ENCODE measurements around the gene SLC39A9.

Gene SLC39A9

DNA sequence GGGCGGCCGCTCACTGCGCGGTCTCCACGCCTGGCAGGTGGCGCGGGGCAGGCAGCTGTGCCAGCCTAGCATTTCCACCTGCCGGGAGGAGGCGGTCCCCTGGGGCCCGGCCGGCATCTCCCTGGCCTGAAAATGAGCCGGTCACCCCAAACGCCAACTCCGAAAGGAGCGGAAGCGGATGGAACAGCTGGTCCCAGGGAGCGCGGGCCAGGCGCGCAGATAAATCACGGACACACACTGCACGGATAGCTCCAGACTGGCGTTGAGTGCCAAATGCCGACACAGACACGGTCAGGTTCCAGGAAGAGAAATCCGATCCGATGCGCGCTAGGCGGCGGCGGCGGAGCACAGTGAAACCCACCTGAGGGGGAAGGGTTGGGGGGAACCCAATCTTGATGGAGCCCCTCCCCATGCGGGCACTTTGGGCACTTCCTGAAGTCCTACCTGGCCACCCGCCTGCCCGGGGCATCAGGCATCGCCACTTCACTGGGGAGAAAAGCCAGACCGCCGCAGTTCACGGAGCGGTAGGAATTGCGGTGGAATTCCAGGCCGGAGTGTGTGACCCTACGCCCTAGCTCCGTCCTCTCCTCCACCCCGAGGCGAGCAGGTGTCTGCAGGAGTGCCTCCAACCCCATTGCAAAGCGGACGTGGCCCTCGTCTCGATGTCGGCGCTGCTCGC, 85.4 kb downstream of the SLC39A9 start:
- Histone ChIP-seq H3K9ac (ENCODE audit: insufficient read length, low read depth) (peak overlapping the region; percentile 56), H3K36me3 (ENCODE audit: insufficient read depth, insufficient read length, low read length) (no peaks in the 10 kb centered on the region), H3K4me3 (ENCODE audit: insufficient read length, low read depth) (peak overlapping the region; percentile 47), H3K27me3 (ENCODE audit: insufficient read depth, insufficient read length) (peaks cover 68% of the 10 kb centered on the region), H3K4me1 (ENCODE audit: insufficient read depth, insufficient read length) (peaks cover 9% of the 10 kb centered on the region), H3K9me3 (ENCODE audit: insufficient read depth, low read length) (no peaks in the 10 kb centered on the region)
- no peak for DNase-seq (ENCODE audit: low read depth, low spot score)
- no peak for TF ChIP-seq YY1 (IDR thresholded peaks at IDR 0.05; ENCODE audit: insufficient read depth, insufficient read length)
- TF ChIP-seq SUZ12 (IDR thresholded peaks at IDR 0.05; ENCODE audit: extremely low read depth, insufficient read depth, insufficient read length) = peak; percentile 68
- TF ChIP-seq ZNF274 (IDR thresholded peaks at IDR 0.05; ENCODE audit: low read depth, low read length) = no peak

GRCh38 chr14:69484444-69485314, 86.2 kb downstream of the SLC39A9 start, which contains the start of gene PLEKHD1:
Gene PLEKHD1, plus strand, starts transcription at chr14:69484728. Its CDS starts 238 bp downstream, at chr14:69484966.
- Histone ChIP-seq H3K9ac (ENCODE audit: insufficient read length, low read depth) (peak within 1 kb of the TSS; percentile 61), H3K36me3 (ENCODE audit: insufficient read depth, insufficient read length, low read length) (no peaks in the 10 kb centered on the region), H3K27me3 (ENCODE audit: insufficient read depth, insufficient read length) (peaks cover 70% of the 10 kb centered on the region), H3K9me3 (ENCODE audit: insufficient read depth, low read length) (no peaks in the 10 kb centered on the region), H3K4me1 (ENCODE audit: insufficient read depth, insufficient read length) (peaks cover 9% of the 10 kb centered on the region), H3K4me3 (ENCODE audit: insufficient read length, low read depth) (peak within 1 kb of the TSS; percentile 55)
- TF ChIP-seq ZNF274 (IDR thresholded peaks at IDR 0.05; ENCODE audit: low read depth, low read length) = no peak
- peak; percentile 61 for TF ChIP-seq SUZ12 (IDR thresholded peaks at IDR 0.05; ENCODE audit: extremely low read depth, insufficient read depth, insufficient read length)
- TF ChIP-seq YY1 (IDR thresholded peaks at IDR 0.05; ENCODE audit: insufficient read depth, insufficient read length) = no peak
- peak; percentile 25 for DNase-seq (ENCODE audit: low read depth, low spot score)

DNA sequence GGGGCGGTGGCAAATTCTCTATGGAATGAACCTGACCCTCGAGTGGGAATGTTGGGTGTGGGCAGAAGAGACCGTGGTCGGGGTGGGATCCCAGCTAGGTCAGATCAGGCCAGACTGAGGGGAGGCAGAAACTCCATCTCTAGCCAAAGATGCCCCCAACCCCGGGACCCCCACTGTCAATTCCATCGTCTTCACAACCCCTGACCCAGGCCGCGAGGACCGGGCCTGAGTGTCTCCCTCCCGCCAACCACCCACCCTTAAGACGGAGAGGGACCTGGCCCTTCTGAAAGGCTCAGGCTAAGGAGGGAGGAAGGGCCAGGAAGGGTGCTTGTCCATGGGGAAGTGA, 86.8 kb downstream of the SLC39A9 start:
- Histone ChIP-seq H3K27me3 (ENCODE audit: insufficient read depth, insufficient read length) (peaks cover 70% of the 10 kb centered on the region), H3K9ac (ENCODE audit: insufficient read length, low read depth) (no peak overlapping the region), H3K9me3 (ENCODE audit: insufficient read depth, low read length) (no peaks in the 10 kb centered on the region), H3K4me1 (ENCODE audit: insufficient read depth, insufficient read length) (peaks cover 9% of the 10 kb centered on the region), H3K4me3 (ENCODE audit: insufficient read length, low read depth) (peak overlapping the region; percentile 55), H3K36me3 (ENCODE audit: insufficient read depth, insufficient read length, low read length) (no peaks in the 10 kb centered on the region)
- no peak for TF ChIP-seq SUZ12 (IDR thresholded peaks at IDR 0.05; ENCODE audit: extremely low read depth, insufficient read depth, insufficient read length)
- TF ChIP-seq YY1 (IDR thresholded peaks at IDR 0.05; ENCODE audit: insufficient read depth, insufficient read length) = no peak
- TF ChIP-seq ZNF274 (IDR thresholded peaks at IDR 0.05; ENCODE audit: low read depth, low read length) = no peak
- DNase-seq (ENCODE audit: low read depth, low spot score) = no peak

GRCh38 chr14:69485701-69486100, 87.2 kb downstream of the SLC39A9 start:
- no peaks in the 10 kb centered on the region for H3K9me3 ChIP-seq (ENCODE audit: insufficient read depth, low read length)

DNA sequence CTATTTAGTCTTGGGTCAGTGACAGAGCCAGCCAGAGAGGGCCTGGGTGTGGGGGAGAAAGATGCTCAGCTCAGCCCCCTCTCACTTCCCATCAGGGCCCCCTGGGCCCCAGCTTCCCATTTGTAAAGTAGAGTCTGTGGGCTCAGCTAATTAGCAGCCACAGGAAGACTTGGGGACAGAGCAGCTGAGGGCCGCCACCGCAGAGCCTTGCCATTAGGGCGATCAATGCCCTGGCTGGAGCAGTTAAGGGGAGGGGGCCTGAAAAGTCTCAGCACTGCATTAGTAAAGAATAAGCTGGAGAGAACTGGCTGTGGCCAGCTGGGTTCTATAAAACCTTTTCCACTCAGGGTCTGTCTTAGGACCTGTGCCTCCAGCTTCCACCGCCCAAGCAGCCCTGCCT, 88.7 kb downstream of the SLC39A9 start:
- peaks cover 60% of the 10 kb centered on the region for H3K27me3 ChIP-seq (ENCODE audit: insufficient read depth, insufficient read length)
- TF ChIP-seq SUZ12 (IDR thresholded peaks at IDR 0.05; ENCODE audit: extremely low read depth, insufficient read depth, insufficient read length) = no peak
- TF ChIP-seq ZNF274 (IDR thresholded peaks at IDR 0.05; ENCODE audit: low read depth, low read length) = no peak
- no peak for TF ChIP-seq YY1 (IDR thresholded peaks at IDR 0.05; ENCODE audit: insufficient read depth, insufficient read length)
- H3K9me3 ChIP-seq (ENCODE audit: insufficient read depth, low read length) = no peaks in the 10 kb centered on the region
- no peak for DNase-seq (ENCODE audit: low read depth, low spot score)
- peaks cover 9% of the 10 kb centered on the region for H3K4me1 ChIP-seq (ENCODE audit: insufficient read depth, insufficient read length)
- H3K9ac ChIP-seq (ENCODE audit: insufficient read length, low read depth) = no peak overlapping the region
- H3K36me3 ChIP-seq (ENCODE audit: insufficient read depth, insufficient read length, low read length) = no peaks in the 10 kb centered on the region
- H3K4me3 ChIP-seq (ENCODE audit: insufficient read length, low read depth) = no peak overlapping the region

More at GRCh38 chr14:69485701-69486100, 87.2 kb downstream of the SLC39A9 start:
- DNase-seq (ENCODE audit: low read depth, low spot score) = no peak
- TF ChIP-seq YY1 (IDR thresholded peaks at IDR 0.05; ENCODE audit: insufficient read depth, insufficient read length) (no peak), SUZ12 (IDR thresholded peaks at IDR 0.05; ENCODE audit: extremely low read depth, insufficient read depth, insufficient read length) (no peak), ZNF274 (IDR thresholded peaks at IDR 0.05; ENCODE audit: low read depth, low read length) (no peak)
- Histone ChIP-seq H3K36me3 (ENCODE audit: insufficient read depth, insufficient read length, low read length) (no peaks in the 10 kb centered on the region), H3K9ac (ENCODE audit: insufficient read length, low read depth) (no peak overlapping the region), H3K27me3 (ENCODE audit: insufficient read depth, insufficient read length) (peaks cover 70% of the 10 kb centered on the region), H3K4me1 (ENCODE audit: insufficient read depth, insufficient read length) (peaks cover 9% of the 10 kb centered on the region), H3K4me3 (ENCODE audit: insufficient read length, low read depth) (no peak overlapping the region)

DNA sequence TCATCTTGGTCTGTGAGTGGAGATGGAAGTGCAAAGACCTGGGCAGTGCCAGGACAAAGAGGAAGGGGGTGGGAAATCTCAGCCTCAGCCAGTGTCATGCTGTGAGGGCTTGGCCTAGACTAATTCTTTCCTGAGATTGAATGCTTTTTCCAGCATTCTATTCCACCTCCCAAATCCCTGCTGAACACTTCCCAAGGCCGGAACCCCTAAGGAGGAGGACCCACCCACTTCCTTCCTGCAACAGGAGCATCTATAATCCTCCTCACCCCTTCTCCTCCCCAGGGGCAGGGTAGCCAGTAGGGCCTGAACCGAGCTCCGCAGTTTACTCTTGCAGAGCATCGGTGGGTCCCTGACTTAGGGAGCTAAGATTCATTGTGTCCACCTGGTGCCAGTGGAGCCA, 89.3 kb downstream of the SLC39A9 start:
- Histone ChIP-seq H3K9me3 (ENCODE audit: insufficient read depth, low read length) (no peaks in the 10 kb centered on the region), H3K4me1 (ENCODE audit: insufficient read depth, insufficient read length) (peaks cover 9% of the 10 kb centered on the region), H3K36me3 (ENCODE audit: insufficient read depth, insufficient read length, low read length) (no peaks in the 10 kb centered on the region), H3K9ac (ENCODE audit: insufficient read length, low read depth) (no peak overlapping the region), H3K4me3 (ENCODE audit: insufficient read length, low read depth) (no peak overlapping the region), H3K27me3 (ENCODE audit: insufficient read depth, insufficient read length) (peaks cover 55% of the 10 kb centered on the region)
- no peak for DNase-seq (ENCODE audit: low read depth, low spot score)
- no peak for TF ChIP-seq YY1 (IDR thresholded peaks at IDR 0.05; ENCODE audit: insufficient read depth, insufficient read length)
- no peak for TF ChIP-seq ZNF274 (IDR thresholded peaks at IDR 0.05; ENCODE audit: low read depth, low read length)
- TF ChIP-seq SUZ12 (IDR thresholded peaks at IDR 0.05; ENCODE audit: extremely low read depth, insufficient read depth, insufficient read length) = no peak

DNA sequence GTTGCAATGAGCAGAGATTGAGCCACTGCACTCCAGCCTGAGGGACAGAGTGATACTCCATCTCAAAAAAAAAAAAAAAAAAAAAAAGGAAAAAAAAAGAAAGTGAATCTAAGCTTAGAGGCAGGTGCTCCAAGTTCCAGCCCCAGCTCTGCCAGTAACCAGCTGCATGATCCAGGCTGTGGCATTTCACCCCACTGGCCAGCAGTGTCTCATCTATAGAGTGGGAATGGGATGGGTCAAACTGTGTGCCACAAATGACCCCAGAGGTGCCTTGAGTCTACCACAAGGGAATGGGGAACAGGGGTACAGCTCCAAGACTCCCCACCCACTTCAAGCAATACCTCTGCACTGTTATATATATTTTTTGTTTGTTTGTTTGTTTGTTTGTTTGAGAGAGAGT, 91.0 kb downstream of the SLC39A9 start:
- Histone ChIP-seq H3K36me3 (ENCODE audit: insufficient read depth, insufficient read length, low read length) (no peaks in the 10 kb centered on the region), H3K9me3 (ENCODE audit: insufficient read depth, low read length) (no peaks in the 10 kb centered on the region), H3K9ac (ENCODE audit: insufficient read length, low read depth) (no peak overlapping the region), H3K4me3 (ENCODE audit: insufficient read length, low read depth) (no peak overlapping the region), H3K27me3 (ENCODE audit: insufficient read depth, insufficient read length) (peaks cover 38% of the 10 kb centered on the region), H3K4me1 (ENCODE audit: insufficient read depth, insufficient read length) (peaks cover 4% of the 10 kb centered on the region)
- no peak for TF ChIP-seq ZNF274 (IDR thresholded peaks at IDR 0.05; ENCODE audit: low read depth, low read length)
- DNase-seq (ENCODE audit: low read depth, low spot score) = no peak
